ENCODE results near the gene XPO4. TPM values are rescaled to one million over a fixed set of nuclear protein-coding genes. Genes with fewer than 3 reads are reported as not detected.

Gene XPO4
- total and polyA plus RNA-seq, 2 of the 8 experiments (the other 6 are each of a cell fraction or from before 2014, with no cell fraction given), result 11.9 to 33.3 TPM

GRCh38 chr13:20851844-20852402 is 50.6 kb downstream of the XPO4 start:
- Histone ChIP-seq H4K5ac (ENCODE audit: insufficient read length, low read depth, low read length) (no peak overlapping the region), H4K91ac (replicated peaks; ENCODE audit: insufficient read length, low read length) (no peak overlapping the region), H3K56ac (replicated peaks; ENCODE audit: insufficient read length, low read depth, low read length) (no peak overlapping the region), H3K23me2 (ENCODE audit: low read depth, low read length) (no peaks in the 10 kb centered on the region), H3K23ac (ENCODE audit: insufficient read length) (no peak overlapping the region), H3K36me3 (ENCODE audit: control insufficient read depth in 2 of 4, insufficient read depth in 4 of 4, low read length in 3 of 4) (peaks cover 0 to 5% (median 0%) of the 10 kb centered on the region in 4 experiments; a peak in 1 of 8 replicates), H2BK120ac (replicated peaks; ENCODE audit: low read depth, low read length) (no peak overlapping the region), H2BK12ac (ENCODE audit: low read depth, low read length) (no peak overlapping the region), H2AK5ac (ENCODE audit: low read depth, low read length) (no peak overlapping the region), H2BK15ac (ENCODE audit: low read length) (no peak overlapping the region), H3K79me2 (ENCODE audit: control insufficient read depth in 1 of 2, insufficient read depth in 2 of 2, low read length in 2 of 2) (peaks cover 0 to 8% of the 10 kb centered on the region in 2 experiments; a peak in 2 of 4 replicates), H3K9ac (replicated peaks in 1 of 4; ENCODE audit: extremely low read depth in 1 of 4, low read depth in 3 of 4, low read length in 3 of 4) (no peak overlapping the region), H2BK5ac (ENCODE audit: low read depth, low read length) (no peak overlapping the region), H3K14ac (ENCODE audit: insufficient read length) (no peak overlapping the region), H3K27ac (ENCODE audit: low read depth, low read length) (no peak overlapping the region), H2BK20ac (ENCODE audit: low read length) (no peak overlapping the region), H3K9me3 (ENCODE audit: insufficient read depth in 2 of 2, low read depth in 1 of 2, low read length in 1 of 2) (no peaks in the 10 kb centered on the region), H3K4ac (replicated peaks; ENCODE audit: insufficient read length, low read depth, low read length) (no peak overlapping the region), H3K27me3 (replicated peaks in 1 of 4; ENCODE audit: control insufficient read depth in 3 of 4, extremely low read depth in 1 of 4, insufficient read depth in 3 of 4, low read length in 3 of 4) (no peaks in the 10 kb centered on the region), H4K20me1 (replicated peaks in 1 of 2; ENCODE audit: control insufficient read depth in 1 of 2, insufficient read depth in 2 of 2, low read length in 2 of 2) (peaks cover 2 to 3% of the 10 kb centered on the region in 2 experiments), H2AFZ (ENCODE audit: low read length) (no peak overlapping the region), H3K4me3 (ENCODE audit: extremely low read depth in 1 of 4, insufficient read depth in 2 of 4, low read depth in 3 of 4, low read length in 4 of 4) (no peak overlapping the region), H3K4me2 (ENCODE audit: insufficient read depth in 1 of 2, low read depth in 2 of 2, low read length in 2 of 2) (no peak overlapping the region), H3K18ac (ENCODE audit: extremely low read depth, low read length) (no peak overlapping the region), H3K79me1 (ENCODE audit: low read depth, low read length) (peaks cover 6% of the 10 kb centered on the region; the same call in 1 of the 2 replicates), H4K8ac (ENCODE audit: extremely low read depth, insufficient read depth, low read length) (no peak overlapping the region), H3K4me1 (replicated peaks in 1 of 4; ENCODE audit: control insufficient read depth in 3 of 4, insufficient read depth in 4 of 4, low read length in 3 of 4) (no peaks in the 10 kb centered on the region)
- ChIA-PET CTCF (ENCODE audit: partially characterized antibody) (interaction anchor here (0.9 kb wide), 1 partner anchor 10 kb away, joined by 4 read pairs; no protein-coding TSS in a partner anchor), POLR2A (ENCODE audit: partially characterized antibody) (no interaction called here)
- WGBS, 2 experiments (ENCODE audit: extremely low coverage in 1 of 2, insufficient coverage in 1 of 2, insufficient read length in 1 of 2, insufficient replicate concordance in 2 of 2, low coverage in 1 of 2, low lambda C conversion rate in 2 of 2, missing lambda C conversion rate in 1 of 2), result 96% methylated on average over 4 of the region's 4 CpGs; no CpG with 5 or more reads in 1 of the 2 experiments
- DNase-seq (ENCODE audit: low read depth in 1 of 2, low spot score in 2 of 2) (no peak), FAIRE-seq (no peak)
- no peak for TF ChIP-seq NANOG (IDR thresholded peaks at IDR 0.05; ENCODE audit: insufficient read depth, low read depth, low read length, poor library complexity, severe bottlenecking)
- no peak for TF ChIP-seq MAFK (IDR thresholded peaks at IDR 0.05; ENCODE audit: low read depth, low read length)
- TF ChIP-seq ZNF274 (IDR thresholded peaks at IDR 0.05; ENCODE audit: borderline replicate concordance, extremely low read depth, low read length), result no peak
- TF ChIP-seq KDM1A (IDR thresholded peaks at IDR 0.05; ENCODE audit: borderline replicate concordance, low read length), result no peak
- TF ChIP-seq POU5F1 (IDR thresholded peaks at IDR 0.05; ENCODE audit: low read depth, low read length), result no peak
- TF ChIP-seq FOSL1 (IDR thresholded peaks at IDR 0.05; ENCODE audit: insufficient read depth, low read depth, low read length), result no peak
